Liver (tissue), 3 donors: Measurements from ENCODE around the gene NAMPT.

Source experiments
- ATF3 ChIP-seq: IDR thresholded peaks from 2 replicates; pipeline ENCODE4 v1.6.1; 2016; ENCODE audit warnings: antibody characterized with exemption
- CTCF ChIP-seq: fragments of 150-350 bp; IDR thresholded peaks from 2 replicates; pipeline ENCODE4 v1.5.1; 2017; ENCODE audit warnings: improper control_type of control experiment, low read depth, low read length; ENCODE audit not compliant: missing input control
- RAD21 ChIP-seq, 2 donors: IDR thresholded peaks; 2 replicates each; pipeline ENCODE4 v1.6.1; 2016; ENCODE audit warnings: antibody characterized with exemption in 2 of 2, mild to moderate bottlenecking in 2 of 2
- donor health status: healthy.
- donor health status: healthy.

GRCh38 chr7:106332201-106332600 is 47.4 kb upstream of the NAMPT start:
- no peak for TF ChIP-seq CTCF
- no peak for TF ChIP-seq RAD21 (IDR thresholded peaks at IDR 0.05)
- no peak for TF ChIP-seq ATF3
